Glomerular visceral epithelial cell (primary cell): ENCODE measurements around the gene VPS8.
"Not testable (repeated sequence)": the region's sequence is repeated elsewhere in the genome, so short reads cannot be mapped to it uniquely, and the experiment has no call there.

Source experiments
- DNase-seq: peaks from one replicate; pipeline ENCODE4 v3.0.0-alpha.2; 2016; ENCODE audit errors: extremely low spot score

The VPS8 gene

GRCh38 chr3:184924547-184924946 is 112.6 kb downstream of the VPS8 start:
- DNase-seq, result no peak

- no peak for DNase-seq
Observed at GRCh38 chr3:184927796-184928315, 115.9 kb downstream of the VPS8 start.

GRCh38 chr3:184932777-184933176 is 120.8 kb downstream of the VPS8 start:
- DNase-seq, result no peak

- DNase-seq, result no peak
Observed at GRCh38 chr3:184937611-184938010, 125.6 kb downstream of the VPS8 start.

- no peak for DNase-seq
Observed at GRCh38 chr3:184941408-184941807, 129.4 kb downstream of the VPS8 start.

GRCh38 chr3:184942735-184943134 is 130.8 kb downstream of the VPS8 start:
- DNase-seq, result no peak

- no peak for DNase-seq
Observed at GRCh38 chr3:184944241-184944640, 132.3 kb downstream of the VPS8 start.

GRCh38 chr3:184945886-184946625 is 134.1 kb downstream of the VPS8 start:
- no peak for DNase-seq

- DNase-seq, result no peak
Observed at GRCh38 chr3:184946917-184947316, 135.0 kb downstream of the VPS8 start.

- no peak for DNase-seq
Observed at GRCh38 chr3:184949251-184949965, 137.4 kb downstream of the VPS8 start.

- DNase-seq, result not testable (repeated sequence)
Observed at GRCh38 chr3:184950816-184951215, 138.8 kb downstream of the VPS8 start.

GRCh38 chr3:184952671-184953070 is 140.7 kb downstream of the VPS8 start:
- no peak for DNase-seq

GRCh38 chr3:184953401-184953800 is 141.4 kb downstream of the VPS8 start:
- no peak for DNase-seq

- DNase-seq, result no peak
Observed at GRCh38 chr3:184954251-184954650, 142.3 kb downstream of the VPS8 start.

- DNase-seq, result not testable (repeated sequence)
Observed at GRCh38 chr3:184954851-184955250, 142.9 kb downstream of the VPS8 start.

- no peak for DNase-seq
Observed at GRCh38 chr3:184965639-184966430, 153.9 kb downstream of the VPS8 start.

- no peak for DNase-seq
Observed at GRCh38 chr3:184968115-184968514, 156.1 kb downstream of the VPS8 start.

- no peak for DNase-seq
Observed at GRCh38 chr3:184970186-184970585, 158.2 kb downstream of the VPS8 start.

GRCh38 chr3:184977796-184978195 is 165.8 kb downstream of the VPS8 start:
- DNase-seq, result no peak

GRCh38 chr3:184981071-184981470 is 169.1 kb downstream of the VPS8 start:
- DNase-seq, result no peak

- no peak for DNase-seq
Observed at GRCh38 chr3:184982076-184982475, 170.1 kb downstream of the VPS8 start.

- DNase-seq, result no peak
Observed at GRCh38 chr3:184985586-184985985, 173.6 kb downstream of the VPS8 start.
